DMS153 treated with DMSO at 0.1 percent for 48 hours (cell line): ENCODE results near the gene CCDC74A.
A peak's percentile ranks its signal among the peaks of the same experiment; 100 is the strongest.
"Not testable (repeated sequence)": the region's sequence is repeated elsewhere in the genome, so short reads cannot be mapped to it uniquely, and the experiment has no call there.

Experiments
- DNase-seq: peaks from one replicate; lab custom pipeline; 2025; ENCODE audit not compliant: unreplicated experiment; lab: John Stamatoyannopoulos, UW

CCDC74A gene

GRCh38 chr2:131527131-131528001, at the start of gene CCDC74A:
TSS of gene CCDC74A (plus strand) at chr2:131527888. CDS start at chr2:131527971, 83 bp downstream.
- DNase-seq = peak; percentile 25

- not testable (repeated sequence) for DNase-seq
These were observed 49.4 kb upstream of the CCDC74A start for GRCh38 chr2:131478074-131478849.

- not testable (repeated sequence) for DNase-seq
These were observed 48.7 kb upstream of the CCDC74A start for GRCh38 chr2:131478850-131479461.

GRCh38 chr2:131480351-131480750, 47.3 kb upstream of the CCDC74A start:
- not testable (repeated sequence) for DNase-seq

- not testable (repeated sequence) for DNase-seq
These were observed 45.1 kb upstream of the CCDC74A start for GRCh38 chr2:131482506-131483155.

GRCh38 chr2:131483981-131484820, 43.5 kb upstream of the CCDC74A start:
- not testable (repeated sequence) for DNase-seq

GRCh38 chr2:131484906-131485460, 42.7 kb upstream of the CCDC74A start:
- not testable (repeated sequence) for DNase-seq

- DNase-seq = not testable (repeated sequence)
These were observed 41.3 kb upstream of the CCDC74A start for GRCh38 chr2:131486201-131486902.

GRCh38 chr2:131488306-131489205, 39.1 kb upstream of the CCDC74A start:
- DNase-seq = no peak

- not testable (repeated sequence) for DNase-seq
These were observed 36.8 kb upstream of the CCDC74A start for GRCh38 chr2:131490616-131491468.

- DNase-seq = not testable (repeated sequence)
These were observed 36.2 kb upstream of the CCDC74A start for GRCh38 chr2:131491469-131491836.

- DNase-seq = not testable (repeated sequence)
These were observed 35.7 kb upstream of the CCDC74A start, which contains the start of gene MZT2A for GRCh38 chr2:131492015-131492417. TSS of gene MZT2A (minus strand) at chr2:131492397. CDS start at chr2:131492376, 21 bp downstream.

GRCh38 chr2:131492418-131493198, 35.1 kb upstream of the CCDC74A start:
- DNase-seq = peak; percentile 80

GRCh38 chr2:131493199-131493968, 34.3 kb upstream of the CCDC74A start:
- DNase-seq = no peak

- not testable (repeated sequence) for DNase-seq
These were observed 32.2 kb upstream of the CCDC74A start for GRCh38 chr2:131495506-131495905.
